A549 (cell line): ENCODE data around the gene CCN5. TPM values are rescaled to one million over a fixed set of nuclear protein-coding genes. Genes with fewer than 3 reads are reported as not detected.

Source experiments
- ATAC-seq, 2 experiments: fragments of 200-7000 bp in 1 of 2; fragments of >200 bp in 1 of 2; cut with Nextera tagmentation in 1 of 2; cut with Tn5 transposase in 1 of 2; 3 replicates each; pipeline versions ENCODE4 v1.8.0 to v1.9.1; 2018 to 2020; ENCODE audit warnings: mild to moderate bottlenecking in 1 of 2, moderate library complexity in 1 of 2
- CTCF ChIA-PET: fragments of 300-600 bp; sonication (Branson Sonifier 250); formaldehyde crosslinking; extraction: SDS; loops from one replicate; lab custom pipeline; 2021; ENCODE audit warnings: antibody characterized with exemption, inconsistent platforms; lab: Yijun Ruan, JAX
- POLR2A ChIA-PET: fragments of 350-600 bp; formaldehyde crosslinking; extraction: SDS; loops from one replicate; lab custom pipeline; 2021; ENCODE audit warnings: antibody characterized with exemption, inconsistent platforms; lab: Yijun Ruan, JAX
- DNase-seq, 2 experiments: peaks; one replicate each; pipeline versions ENCODE4 v3.0.0 to v3.0.0-alpha.2; 2011 to 2016; ENCODE audit warnings: low read depth in 1 of 2, low spot score in 1 of 2
- FAIRE-seq: peaks from 2 replicates; lab custom pipeline; 2011; peaks lifted over from hg19 to GRCh38; lab: Jason Lieb, UNC
- H3K27ac ChIP-seq, 2 experiments: fragments of >200 bp; sonication (Bioruptor Twin); formaldehyde crosslinking; 3 replicates each; pipeline ENCODE4 v1.5.1; 2016 to 2017
- H3K4me1 ChIP-seq: fragments of >200 bp; sonication (Bioruptor Twin); formaldehyde crosslinking; 3 replicates; pipeline ENCODE4 v1.6.1; 2016
- H3K4me2 ChIP-seq: fragments of >200 bp; sonication (Bioruptor Twin); formaldehyde crosslinking; 3 replicates; pipeline ENCODE4 v1.6.1; 2016
- H3K4me3 ChIP-seq: fragments of >200 bp; sonication (Bioruptor Twin); formaldehyde crosslinking; 3 replicates; pipeline ENCODE4 v1.5.1; 2016
- H3K9me3 ChIP-seq: fragments of >200 bp; sonication (Bioruptor Twin); formaldehyde crosslinking; 3 replicates; pipeline ENCODE4 v1.6.1; 2016
- BCL3 ChIP-seq: fragments of >200 bp; sonication (Bioruptor Twin); formaldehyde crosslinking; IDR thresholded peaks from 3 replicates; pipeline ENCODE4 v1.6.1; 2016
- CBX2 ChIP-seq: fragments of 200-600 bp; sonication (generic); IDR thresholded peaks from 2 replicates; pipeline ENCODE4 v1.6.1; 2016; ENCODE audit warnings: low read depth, mild to moderate bottlenecking, borderline replicate concordance
- ESRRA ChIP-seq: fragments of 150-350 bp; IDR thresholded peaks from 2 replicates; pipeline ENCODE4 v1.6.1; 2014; ENCODE audit warnings: mild to moderate bottlenecking, low read length, borderline replicate concordance
- HES2 ChIP-seq: fragments of >200 bp; sonication (Bioruptor Twin); formaldehyde crosslinking; IDR thresholded peaks from 2 replicates; pipeline ENCODE4 v1.6.1; 2016
- HMGXB4 ChIP-seq: fragments of 250-450 bp; sonication (Bioruptor Pico); IDR thresholded peaks from 2 replicates; pipeline ENCODE4 v1.5.0; 2021; ENCODE audit warnings: mild to moderate bottlenecking, moderate library complexity, borderline replicate concordance
- MAFK ChIP-seq: fragments of 450-650 bp; IDR thresholded peaks from 2 replicates; pipeline ENCODE4 v1.6.1; 2014; ENCODE audit not compliant: partially characterized antibody
- NR3C1 ChIP-seq: fragments of >200 bp; sonication (Bioruptor Twin); formaldehyde crosslinking; IDR thresholded peaks from 3 replicates; pipeline ENCODE4 v1.6.1; 2017
- REST ChIP-seq: fragments of 200-600 bp; sonication (generic); IDR thresholded peaks from 2 replicates; pipeline ENCODE4 v1.6.1; 2016; ENCODE audit warnings: antibody characterized with exemption, mild to moderate bottlenecking, moderate library complexity
- SMC3 ChIP-seq: fragments of >200 bp; sonication (Bioruptor Twin); formaldehyde crosslinking; IDR thresholded peaks from 3 replicates; pipeline ENCODE4 v1.6.1; 2018; ENCODE audit warnings: inconsistent platforms
- TFCP2L1 ChIP-seq: fragments of 250-450 bp; sonication (Bioruptor Pico); IDR thresholded peaks from 2 replicates; pipeline ENCODE4 v1.5.0; 2021; ENCODE audit warnings: mild to moderate bottlenecking
- TP53 ChIP-seq: fragments of 250-450 bp; sonication (Bioruptor Pico); IDR thresholded peaks from 2 replicates; pipeline ENCODE4 v1.5.0; 2021; ENCODE audit warnings: mild to moderate bottlenecking, moderate library complexity
- USF2 ChIP-seq: fragments of 450-650 bp; IDR thresholded peaks from 2 replicates; pipeline ENCODE4 v1.6.1; 2014; ENCODE audit warnings: antibody characterized with exemption
- ZC3H11A ChIP-seq: fragments of 450-650 bp; IDR thresholded peaks from 2 replicates; pipeline ENCODE4 v1.6.1; 2014; ENCODE audit warnings: antibody characterized with exemption, mild to moderate bottlenecking
- WGBS: methylation state at CpG from one replicate; pipeline ENCODE4 v1.1.6; 2017; ENCODE audit errors: missing lambda C conversion rate; 5-methylcytosine and 5-hydroxymethylcytosine counted together
- polyA plus RNA-seq, 4 experiments: library from polyadenylated mRNA; depleted of rRNA in 3 of 4; stranded (reverse); fragments of >200 nt; fragmentation: RNase III in 1 of 4; extraction: RNeasy Plus Mini Kit Qiagen cat#74134 plus additional on column Dnase treatment in 1 of 4; gene quantifications; 2 replicates in 3 of 4; 3 replicates in 1 of 4; pipeline ENCODE4 v1.2.3, GENCODE V29; 2011 to 2017

CCN5 gene
- polyA plus RNA-seq, 2 of the 4 experiments (the other 2 are of a cell fraction), result 9.9 to 11.1 TPM

- FAIRE-seq (no peak), ATAC-seq (no peak), DNase-seq (no peak)
- no peaks in the 10 kb centered on the region for H3K4me1 ChIP-seq
- ChIA-PET CTCF (interaction anchor here (1.9 to 4.1 kb wide), 3 partner anchors 20 to 23 kb away, joined by 4 to 22 read pairs (median 6); no protein-coding TSS in a partner anchor), POLR2A (no interaction called here)
- TF ChIP-seq MAFK, result no peak
- no peak for TF ChIP-seq REST
- TF ChIP-seq ESRRA, result peak; percentile 68; the same call in 1 of the 2 replicates
- no peak for TF ChIP-seq BCL3
- no peak for TF ChIP-seq TFCP2L1 (CRISPR knock-in tag)
- TF ChIP-seq USF2, result no peak
- no peaks in the 10 kb centered on the region for H3K9me3 ChIP-seq
- H3K4me3 ChIP-seq, result no peak overlapping the region
- H3K27ac ChIP-seq, result no peak overlapping the region
- no peak overlapping the region for H3K4me2 ChIP-seq
- 34% methylated on average over 11 of the region's 11 CpGs for WGBS
Observed at GRCh38 chr20:44770484-44771171, 55.5 kb downstream of the CCN5 start.

GRCh38 chr20:44771172-44771535 is 56.0 kb downstream of the CCN5 start:
- no peak; a peak in 1 of 6 replicates for ATAC-seq
- CTCF ChIA-PET, result interaction anchor here (1.1 to 1.9 kb wide), 3 partner anchors 15 to 23 kb away, joined by 4 to 6 read pairs (median 6); no protein-coding TSS in a partner anchor

More at GRCh38 chr20:44771172-44771535, 56.0 kb downstream of the CCN5 start:
- Histone ChIP-seq H3K9me3 (no peaks in the 10 kb centered on the region), H3K4me3 (no peak overlapping the region), H3K27ac (no peak overlapping the region), H3K4me1 (no peaks in the 10 kb centered on the region), H3K4me2 (no peak overlapping the region)
- no peak for DNase-seq
- TF ChIP-seq SMC3 (no peak), TFCP2L1 (CRISPR knock-in tag) (no peak), ZC3H11A (no peak), TP53 (CRISPR knock-in tag) (no peak), CBX2 (no peak), NR3C1 (no peak), HES2 (no peak), HMGXB4 (CRISPR knock-in tag) (no peak)
- no peak for FAIRE-seq
- POLR2A ChIA-PET, result no interaction called here
- WGBS, result 70% methylated on average over 8 of the region's 8 CpGs
